Measurements from ENCODE around the gene C11orf24. TPM values are rescaled to one million over a fixed set of nuclear protein-coding genes. Genes with fewer than 3 reads are reported as not detected.

C11orf24 gene
- total and polyA plus RNA-seq, 12 donors = 14.9 to 62.2 (median 30.8) TPM

GRCh38 chr11:68269414-68270081 is 2.2 kb downstream of the C11orf24 start:
- intact Hi-C loops (cut with DNase I) = loop anchor here in 7 of 10 donors (2.0 to 10.0 kb wide), 4 partner anchors 43 to 175 kb away; partner anchors contain the start of gene LRP5 (in 1 of the 7)
- H3K4me1 ChIP-seq = peaks cover 8 to 56% (median 32%) of the 10 kb centered on the region in 9 donors
- WGBS, 2 donors = 34 to 38% methylated on average over 10 of the region's 10 CpGs
- TF ChIP-seq, protein P1, sequence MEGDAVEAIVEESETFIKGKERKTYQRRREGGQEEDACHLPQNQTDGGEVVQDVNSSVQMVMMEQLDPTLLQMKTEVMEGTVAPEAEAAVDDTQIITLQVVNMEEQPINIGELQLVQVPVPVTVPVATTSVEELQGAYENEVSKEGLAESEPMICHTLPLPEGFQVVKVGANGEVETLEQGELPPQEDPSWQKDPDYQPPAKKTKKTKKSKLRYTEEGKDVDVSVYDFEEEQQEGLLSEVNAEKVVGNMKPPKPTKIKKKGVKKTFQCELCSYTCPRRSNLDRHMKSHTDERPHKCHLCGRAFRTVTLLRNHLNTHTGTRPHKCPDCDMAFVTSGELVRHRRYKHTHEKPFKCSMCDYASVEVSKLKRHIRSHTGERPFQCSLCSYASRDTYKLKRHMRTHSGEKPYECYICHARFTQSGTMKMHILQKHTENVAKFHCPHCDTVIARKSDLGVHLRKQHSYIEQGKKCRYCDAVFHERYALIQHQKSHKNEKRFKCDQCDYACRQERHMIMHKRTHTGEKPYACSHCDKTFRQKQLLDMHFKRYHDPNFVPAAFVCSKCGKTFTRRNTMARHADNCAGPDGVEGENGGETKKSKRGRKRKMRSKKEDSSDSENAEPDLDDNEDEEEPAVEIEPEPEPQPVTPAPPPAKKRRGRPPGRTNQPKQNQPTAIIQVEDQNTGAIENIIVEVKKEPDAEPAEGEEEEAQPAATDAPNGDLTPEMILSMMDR (IDR thresholded peaks at IDR 0.05) = no peak
- H3K4me3 ChIP-seq = peak overlapping the region in 4 of 10 donors; percentile 4 to 89 (median 50)
- peaks cover 0 to 39% (median 23%) of the 10 kb centered on the region in 9 donors for H3K36me3 ChIP-seq
- H3K27me3 ChIP-seq = no peaks in the 10 kb centered on the region
- no peak for DNase-seq
- no peaks in the 10 kb centered on the region for H3K9me3 ChIP-seq
- peak overlapping the region in 6 of 10 donors; percentile 11 to 99 (median 94) for H3K27ac ChIP-seq
- ATAC-seq = peak in 4 of 8 donors; percentile 12 to 43 (median 36)

DNA sequence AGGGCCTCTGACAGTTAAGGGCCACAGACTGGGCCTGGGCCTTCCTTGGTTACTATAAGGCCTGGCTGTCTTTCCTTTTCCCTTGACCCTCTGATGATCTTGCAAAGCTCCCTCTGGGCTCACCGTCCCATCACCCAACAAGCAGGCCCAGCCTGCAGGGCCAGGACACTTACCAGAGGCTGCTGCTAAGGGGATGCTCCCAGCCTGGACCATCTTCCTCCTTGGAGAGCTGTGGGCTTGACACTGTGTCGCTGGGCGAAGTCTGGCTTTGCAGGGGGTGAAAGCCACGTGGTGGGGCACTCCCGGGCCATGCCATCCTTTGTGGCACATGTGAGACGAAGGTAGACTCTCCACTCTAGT is 3.9 kb downstream of the C11orf24 start:
- TF ChIP-seq, protein P1 (IDR thresholded peaks at IDR 0.05) = no peak
- no peaks in the 10 kb centered on the region for H3K27me3 ChIP-seq
- no peaks in the 10 kb centered on the region for H3K9me3 ChIP-seq
- WGBS, 2 donors = 94 to 96% methylated on average over 6 of the region's 6 CpGs
- no peak overlapping the region for H3K4me3 ChIP-seq
- intact Hi-C loops (cut with DNase I) = loop anchor here in 2 of 10 donors (10.0 kb wide), 1 partner anchor 177 kb away; no protein-coding TSS in a partner anchor
- H3K27ac ChIP-seq = no peak overlapping the region
- DNase-seq (no peak), ATAC-seq (no peak)
- H3K4me1 ChIP-seq = peaks cover 6 to 49% (median 30%) of the 10 kb centered on the region in 9 donors
- H3K36me3 ChIP-seq = peaks cover 0 to 50% (median 27%) of the 10 kb centered on the region in 9 donors

GRCh38 chr11:68266936-68267880 is 4.6 kb downstream of the C11orf24 start:
- H3K4me1 ChIP-seq = peaks cover 6 to 43% (median 24%) of the 10 kb centered on the region in 9 donors
- TF ChIP-seq, protein P1 (IDR thresholded peaks at IDR 0.05) = no peak
- H3K36me3 ChIP-seq = peaks cover 0 to 56% (median 29%) of the 10 kb centered on the region in 9 donors
- peak overlapping the region in 1 of 10 donors; percentile 28 for H3K27ac ChIP-seq
- 92 to 95% methylated on average over 12 of the region's 12 CpGs for WGBS, 2 donors
- no peak overlapping the region for H3K4me3 ChIP-seq
- ATAC-seq (no peak), DNase-seq (no peak)
- no peaks in the 10 kb centered on the region for H3K9me3 ChIP-seq
- no peaks in the 10 kb centered on the region for H3K27me3 ChIP-seq
- intact Hi-C loops (cut with DNase I) = loop anchor here in 2 of 10 donors (10.0 kb wide), 1 partner anchor 178 kb away; no protein-coding TSS in a partner anchor
